HL-60 (cell line): Measurements from ENCODE around the gene PRDM16.

Experiments used
- DNase-seq, 2 experiments: peaks; one replicate each; pipeline ENCODE4 v3.0.0-alpha.2; 2010 to 2020; ENCODE audit warnings: low read depth in 1 of 2, low spot score in 1 of 2
- H3K27ac ChIP-seq: fragments of 250-450 bp; sonication (Bioruptor Pico); replicated peaks from 2 replicates; pipeline ENCODE4 v1.5.1; 2020; ENCODE audit warnings: mild to moderate bottlenecking, moderate library complexity
- H3K27me3 ChIP-seq: fragments of 250-450 bp; sonication (Bioruptor Pico); 2 replicates; pipeline ENCODE4 v1.5.1; 2021; ENCODE audit warnings: mild to moderate bottlenecking, moderate library complexity; ENCODE audit not compliant: insufficient read depth, poor library complexity, severe bottlenecking
- H3K4me3 ChIP-seq: replicated peaks from 2 replicates; pipeline ENCODE4 v1.5.1; 2011; ENCODE audit warnings: mild to moderate bottlenecking, control low read depth, low read length; ENCODE audit not compliant: insufficient read depth
- CTCF ChIP-seq: IDR thresholded peaks from one replicate; pipeline ENCODE4 v1.5.1; 2011; ENCODE audit warnings: low read length, control low read depth, inconsistent platforms; ENCODE audit not compliant: insufficient read depth
- GABPA ChIP-seq: IDR thresholded peaks from 2 replicates; pipeline ENCODE4 v1.6.1; 2012; ENCODE audit warnings: low read depth
- POLR2AphosphoS5 ChIP-seq: IDR thresholded peaks from 2 replicates; pipeline ENCODE4 v1.6.1; 2012; ENCODE audit warnings: low read depth
- REST ChIP-seq: IDR thresholded peaks from 2 replicates; pipeline ENCODE4 v1.6.1; 2012; ENCODE audit warnings: low read depth; ENCODE audit not compliant: insufficient replicate concordance
- SPI1 ChIP-seq: IDR thresholded peaks from 2 replicates; pipeline ENCODE4 v1.6.1; 2012; ENCODE audit warnings: low read depth, mild to moderate bottlenecking, borderline replicate concordance

Gene PRDM16

GRCh38 chr1:3195480-3195815, 126.4 kb downstream of the PRDM16 start:
- Histone ChIP-seq H3K27ac (no peak overlapping the region), H3K4me3 (no peak overlapping the region), H3K27me3 (no peaks in the 10 kb centered on the region)
- TF ChIP-seq REST (no peak), GABPA (no peak), SPI1 (no peak), POLR2AphosphoS5 (no peak), CTCF (no peak)
- no peak for DNase-seq

GRCh38 chr1:3195966-3196515, 127.0 kb downstream of the PRDM16 start:
- Histone ChIP-seq H3K27me3 (peaks cover under 1% of the 10 kb centered on the region), H3K27ac (no peak overlapping the region), H3K4me3 (no peak overlapping the region)
- no peak for DNase-seq
- TF ChIP-seq POLR2AphosphoS5 (no peak), SPI1 (no peak), GABPA (no peak), CTCF (no peak), REST (no peak)

- no peak for DNase-seq
- TF ChIP-seq POLR2AphosphoS5 (no peak), GABPA (no peak), REST (no peak), CTCF (no peak), SPI1 (no peak)
- no peak overlapping the region for H3K4me3 ChIP-seq
- peaks cover 4% of the 10 kb centered on the region for H3K27me3 ChIP-seq
- no peak overlapping the region for H3K27ac ChIP-seq
Observed at GRCh38 chr1:3196577-3197245, 127.7 kb downstream of the PRDM16 start.
